Stimulated activated CD4-positive, alpha-beta T cell treated with anti-CD3 and anti-CD28 coated beads, Interleukin-1b, Interleukin-23, amount 100 ng/mL, for 24 hours (primary cell): Measurements from ENCODE around the gene PRKAB1.

Experiments used
- DNase-seq, 4 experiments: peaks; one replicate each; pipeline ENCODE4 v3.0.0-alpha.2; 2020; ENCODE audit warnings: low read depth in 4 of 4, low spot score in 1 of 4

Gene PRKAB1

GRCh38 chr12:119660076-119660475 lies 7.9 kb upstream of the PRKAB1 start:
- DNase-seq: no peak

GRCh38 chr12:119661882-119662281 lies 6.1 kb upstream of the PRKAB1 start:
- no peak for DNase-seq

- DNase-seq: no peak
Measured at GRCh38 chr12:119664642-119665041, 3.3 kb upstream of the PRKAB1 start.

- DNase-seq: no peak
Measured at GRCh38 chr12:119665164-119665929, 2.6 kb upstream of the PRKAB1 start.

GRCh38 chr12:119666226-119666795 lies 1.6 kb upstream of the PRKAB1 start:
- DNase-seq: no peak

GRCh38 chr12:119666900-119667576 lies 895 bp upstream of the PRKAB1 start:
- no peak for DNase-seq

- DNase-seq: no peak
Measured at GRCh38 chr12:119668324-119668841, 450 bp downstream of the PRKAB1 start.

- no peak for DNase-seq
Measured at GRCh38 chr12:119669744-119670472, 2.0 kb downstream of the PRKAB1 start.

- no peak for DNase-seq
Measured at GRCh38 chr12:119671070-119671469, 3.1 kb downstream of the PRKAB1 start.

GRCh38 chr12:119672194-119672593 lies 4.3 kb downstream of the PRKAB1 start:
- DNase-seq: no peak

GRCh38 chr12:119673634-119674033 lies 5.7 kb downstream of the PRKAB1 start:
- DNase-seq: no peak

GRCh38 chr12:119674560-119674959 lies 6.6 kb downstream of the PRKAB1 start:
- DNase-seq: no peak

GRCh38 chr12:119676022-119676421 lies 8.1 kb downstream of the PRKAB1 start:
- DNase-seq: no peak

GRCh38 chr12:119676573-119676972 lies 8.6 kb downstream of the PRKAB1 start:
- no peak for DNase-seq

GRCh38 chr12:119678459-119678858 lies 10.5 kb downstream of the PRKAB1 start:
- no peak for DNase-seq

GRCh38 chr12:119679081-119679480 lies 11.1 kb downstream of the PRKAB1 start:
- DNase-seq: no peak

- DNase-seq: no peak
Measured at GRCh38 chr12:119679490-119679889, 11.6 kb downstream of the PRKAB1 start.

GRCh38 chr12:119681111-119681510 lies 13.2 kb downstream of the PRKAB1 start:
- no peak for DNase-seq

GRCh38 chr12:119681728-119682638 lies 14.1 kb downstream of the PRKAB1 start:
- DNase-seq: no peak

- DNase-seq: no peak
Measured at GRCh38 chr12:119682639-119683252, 14.8 kb downstream of the PRKAB1 start.
